AG08395 (cell line): ENCODE results near the gene MAPK1.
"Not testable (repeated sequence)": the region's sequence is repeated elsewhere in the genome, so short reads cannot be mapped to it uniquely, and the experiment has no call there.

Experiments
- DNase-seq: peaks from one replicate; pipeline ENCODE4 v3.0.0; 2012; ENCODE audit warnings: mixed read lengths, low spot score

The MAPK1 gene

DNA sequence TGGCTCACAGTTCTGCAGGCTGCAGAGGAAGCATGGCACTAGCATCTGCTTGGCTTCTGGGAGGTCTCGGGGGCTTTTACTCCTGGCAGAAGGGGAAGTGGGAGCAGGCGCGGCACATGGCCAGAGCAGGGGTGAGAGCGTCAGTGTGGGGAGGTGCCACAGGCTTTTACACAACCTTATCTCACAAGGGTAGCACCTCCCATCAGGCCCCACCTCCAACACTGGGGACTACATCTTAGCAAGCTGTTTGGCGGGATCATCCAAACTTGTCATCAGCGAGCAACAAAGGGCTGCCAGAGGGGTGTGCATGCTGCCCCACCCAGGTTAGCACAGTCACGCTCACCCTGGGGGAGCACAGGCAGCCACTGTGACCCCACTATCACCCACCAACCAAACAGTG, 112.9 kb downstream of the MAPK1 start:
- DNase-seq, result peak; percentile 6

DNA sequence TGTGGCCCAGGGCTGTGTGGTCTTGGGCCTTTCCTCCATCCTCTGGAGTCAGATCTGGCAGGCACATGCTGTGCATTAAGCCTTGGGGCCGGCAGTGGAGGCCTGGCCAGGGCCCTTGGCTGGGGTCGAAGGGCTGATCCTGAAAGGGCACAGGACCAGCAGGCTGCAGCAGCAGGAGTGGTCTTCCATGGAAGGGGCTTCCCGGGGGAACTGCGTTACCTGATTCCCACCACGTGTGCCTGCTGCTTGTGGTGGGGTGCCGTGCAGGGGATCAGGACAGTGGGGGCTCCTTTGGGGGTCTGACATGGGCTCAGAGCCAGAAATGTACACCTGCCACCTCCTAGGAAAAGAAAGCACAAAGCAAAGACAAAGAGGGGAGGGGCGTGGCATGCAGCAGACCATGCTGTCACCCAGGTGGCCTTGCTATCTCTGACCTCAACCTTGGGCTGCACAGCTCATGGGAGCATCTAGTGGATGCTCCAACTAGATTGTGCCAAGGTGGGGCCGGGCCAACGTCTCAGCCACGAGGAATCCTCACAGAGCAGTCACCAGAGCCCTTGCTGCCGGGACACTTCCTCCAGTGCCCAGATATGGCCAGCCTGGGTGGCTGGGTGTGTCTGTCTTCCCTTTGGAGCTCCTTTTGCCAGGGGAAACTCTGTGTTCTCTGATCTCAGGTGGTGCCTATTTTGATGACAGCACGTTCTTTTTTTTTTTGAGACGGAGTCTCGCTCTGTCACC, 113.9 kb downstream of the MAPK1 start:
- no peak for DNase-seq

DNA sequence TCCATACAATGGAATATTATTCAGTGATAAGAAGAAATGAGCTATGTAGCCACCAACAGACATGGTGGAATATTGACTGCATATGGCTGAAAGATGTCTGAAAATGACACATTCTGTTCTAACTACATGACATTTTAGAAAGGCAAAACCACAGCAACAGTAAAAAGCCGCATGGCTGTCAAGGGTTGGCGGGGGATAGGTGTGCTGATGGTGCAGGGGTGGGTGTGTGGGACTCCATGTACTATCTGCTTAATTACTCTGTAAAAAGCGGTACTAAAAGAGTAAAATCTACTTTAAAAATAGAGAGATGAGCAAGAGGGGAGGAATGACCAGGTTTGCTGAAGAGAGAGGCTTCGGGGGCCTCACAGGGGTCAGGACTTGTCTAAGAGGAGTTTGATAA, 115.2 kb downstream of the MAPK1 start:
- DNase-seq, result no peak

DNA sequence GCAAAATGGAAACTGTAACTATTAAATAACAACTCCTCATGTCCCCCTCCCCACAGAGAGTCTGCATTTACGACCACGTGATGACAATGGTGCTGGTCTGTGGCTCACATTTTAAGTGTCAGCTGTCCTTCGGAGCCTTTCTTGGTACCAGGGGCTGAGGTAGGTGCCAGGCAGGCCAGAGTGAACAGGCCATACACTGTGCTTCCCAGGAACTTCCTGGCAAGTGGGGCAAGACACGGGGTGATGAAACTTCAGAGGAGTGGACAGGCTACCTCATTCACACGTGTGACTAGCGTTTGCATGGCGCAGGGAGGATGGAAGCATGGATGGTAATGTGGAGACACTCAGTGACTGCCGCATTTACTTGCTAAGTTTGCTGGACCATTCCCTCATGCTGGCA, 121.5 kb downstream of the MAPK1 start:
- DNase-seq, result no peak

DNA sequence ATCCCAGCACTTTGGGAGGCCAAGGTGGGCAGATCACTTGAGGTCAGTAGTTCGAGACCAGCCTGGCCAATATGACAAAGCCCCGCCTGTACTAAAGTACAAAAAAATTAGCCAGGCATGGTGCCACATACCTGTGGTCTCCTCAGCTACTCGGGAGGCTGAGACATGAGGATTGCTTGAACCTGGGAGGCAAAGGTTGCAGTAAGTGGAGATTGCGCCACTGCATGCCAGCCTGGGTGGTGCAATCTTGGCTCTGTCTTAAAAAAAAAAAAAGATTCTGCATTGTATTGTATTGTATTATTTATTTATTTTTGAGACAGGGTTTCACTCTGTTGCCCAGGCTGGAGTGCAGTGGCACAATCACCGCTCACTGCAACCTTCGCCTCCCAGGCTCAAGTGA, 122.5 kb downstream of the MAPK1 start:
- not testable (repeated sequence) for DNase-seq

DNA sequence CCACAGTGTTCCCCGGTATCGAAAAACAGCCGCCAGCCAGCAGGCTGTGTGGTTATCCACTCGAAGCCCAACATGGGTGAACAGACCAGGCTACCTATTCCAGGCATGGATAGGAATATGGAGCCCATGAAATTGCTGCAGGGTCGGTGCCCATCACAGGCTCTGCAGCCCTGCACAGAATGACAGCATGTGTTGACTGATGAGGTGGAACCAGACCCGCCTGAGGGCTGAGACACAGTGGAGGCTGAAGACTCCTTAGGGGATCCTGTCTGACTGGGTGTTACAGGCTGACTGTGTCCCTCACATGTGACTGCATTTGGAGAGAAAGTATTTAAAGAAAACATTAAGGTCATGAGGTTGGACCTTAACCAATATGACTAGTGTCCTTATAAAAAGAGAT, 125.7 kb downstream of the MAPK1 start:
- DNase-seq, result no peak

DNA sequence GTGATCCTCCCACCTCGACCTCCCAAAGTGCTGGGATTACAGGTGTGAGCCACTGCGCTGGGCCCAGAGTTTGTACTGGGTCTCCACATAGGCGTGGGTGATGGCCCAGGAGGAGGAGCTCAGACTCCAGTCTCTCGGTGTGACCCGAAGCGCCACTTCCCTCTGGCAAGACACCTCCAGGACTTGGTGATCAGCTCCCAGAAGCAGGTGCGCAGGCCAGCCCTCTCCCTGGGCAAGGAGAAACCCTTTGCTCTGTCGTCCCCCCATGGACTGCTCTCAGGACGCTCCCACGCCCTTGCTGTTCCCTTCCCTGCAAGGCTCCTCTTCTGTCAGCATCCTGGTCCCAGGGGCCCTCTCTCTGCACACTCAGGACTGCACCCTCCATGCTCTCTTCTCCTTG, 126.4 kb downstream of the MAPK1 start:
- no peak for DNase-seq

DNA sequence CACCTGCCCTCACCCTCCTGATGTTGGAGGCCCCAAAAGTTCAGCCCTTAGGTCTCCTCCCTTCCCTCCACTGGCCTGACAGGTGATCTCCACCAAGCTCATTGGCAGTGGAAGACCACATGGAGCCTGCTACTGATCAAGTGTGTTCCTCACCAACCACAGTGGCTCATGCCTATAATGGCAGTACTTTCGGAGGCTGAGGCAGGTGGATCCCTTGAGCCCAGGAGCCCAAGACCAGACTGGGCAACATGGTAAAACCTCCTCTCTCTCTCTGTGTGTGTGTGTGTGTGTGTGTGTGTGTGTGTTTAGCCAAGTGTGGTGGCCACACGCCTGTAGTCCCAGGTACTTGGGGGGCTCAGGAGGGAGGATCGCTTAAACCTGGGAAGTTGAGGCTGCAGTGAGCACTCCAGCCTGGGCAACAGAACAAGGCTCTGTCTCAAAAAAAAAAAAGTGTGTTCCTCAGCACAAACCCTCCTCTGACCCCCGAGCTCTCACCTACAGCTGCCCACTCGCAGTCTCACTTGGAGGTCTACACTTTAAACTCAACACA, 127.5 kb downstream of the MAPK1 start:
- no peak for DNase-seq

DNA sequence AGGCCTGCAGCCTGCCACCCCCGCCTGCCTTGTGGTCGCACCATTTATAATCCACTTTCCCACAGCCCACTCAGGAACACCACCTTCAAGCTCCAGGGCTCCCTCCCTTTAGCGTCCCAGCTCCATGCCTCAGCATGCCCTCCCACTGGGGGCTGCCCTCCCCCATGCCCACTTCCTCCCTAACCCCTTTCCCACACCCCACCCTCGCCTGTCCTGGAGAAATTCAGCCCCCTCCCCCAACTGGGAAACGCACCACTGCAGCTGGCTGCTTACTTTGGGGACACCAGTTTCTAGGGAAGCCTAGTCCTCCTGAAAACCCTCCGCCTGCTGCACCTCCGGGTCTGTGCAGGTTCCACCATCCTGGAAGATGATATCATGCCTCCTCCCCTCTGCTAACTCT, 128.5 kb downstream of the MAPK1 start:
- DNase-seq, result no peak

DNA sequence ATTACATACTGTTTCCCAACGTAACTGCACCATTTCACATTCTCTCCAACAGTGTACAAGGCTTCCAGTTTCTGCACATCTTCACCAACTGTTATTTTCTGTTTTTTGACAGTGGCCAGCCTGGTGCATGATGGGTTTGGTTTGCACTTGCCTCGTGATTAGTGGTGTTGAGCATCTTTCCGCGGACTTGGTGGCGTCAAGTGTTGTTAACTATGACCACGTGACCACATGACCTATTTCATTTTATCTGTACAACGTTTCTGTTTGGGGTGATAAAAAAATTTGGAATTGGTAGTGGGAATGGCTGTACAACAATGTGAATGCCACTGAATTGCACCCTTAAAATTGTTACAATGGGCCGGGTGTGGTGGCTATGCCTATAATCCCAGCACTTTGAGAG, 129.4 kb downstream of the MAPK1 start:
- no peak for DNase-seq

DNA sequence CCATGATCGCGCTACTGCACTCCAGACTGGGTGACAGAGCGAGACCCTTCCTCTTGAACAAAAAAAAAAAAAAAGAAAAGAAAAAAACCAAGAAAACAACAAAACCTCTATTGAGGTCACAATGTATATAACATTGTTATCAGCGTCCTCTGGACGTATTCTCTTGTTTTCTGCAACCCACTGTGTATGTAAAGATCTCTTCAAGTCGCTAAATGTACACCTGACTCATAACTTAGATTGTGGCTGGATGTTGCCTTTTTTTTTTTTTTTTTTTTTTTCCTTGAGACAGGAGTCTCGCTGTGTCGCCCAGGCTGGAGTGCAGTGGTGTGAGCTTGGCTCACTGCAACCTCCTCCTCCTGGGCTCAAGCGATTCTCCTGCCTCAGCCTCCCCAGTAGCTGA, 130.5 kb downstream of the MAPK1 start:
- DNase-seq, result no peak

DNA sequence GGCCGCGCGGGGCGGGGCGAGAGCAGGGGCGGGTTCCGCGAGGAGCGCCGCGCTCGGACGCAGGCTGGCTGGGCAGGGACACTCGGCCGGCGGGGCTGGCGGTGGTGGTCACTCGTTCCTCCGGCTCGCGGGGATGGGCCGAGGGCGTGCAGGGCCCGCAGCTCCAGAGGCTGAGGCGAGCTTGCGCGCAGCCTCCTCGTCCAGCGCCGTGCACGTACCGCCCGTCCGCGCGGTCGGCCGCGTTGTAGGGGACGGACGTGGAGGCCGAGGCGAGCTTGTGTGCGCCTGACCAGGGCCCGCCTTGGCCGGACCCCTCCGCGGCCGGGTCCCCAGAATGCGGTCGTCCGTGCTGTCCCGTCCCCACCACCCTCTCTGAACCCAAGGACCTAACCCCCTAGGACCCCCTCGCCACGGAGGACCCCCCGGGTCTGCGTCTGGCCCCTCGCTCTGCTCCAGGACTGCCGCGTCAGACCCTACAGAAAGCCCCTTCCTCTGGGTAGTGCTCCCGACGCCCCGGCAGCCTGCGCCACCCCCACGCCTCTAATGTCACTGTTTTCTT, 131.3 kb downstream of the MAPK1 start:
- no peak for DNase-seq

DNA sequence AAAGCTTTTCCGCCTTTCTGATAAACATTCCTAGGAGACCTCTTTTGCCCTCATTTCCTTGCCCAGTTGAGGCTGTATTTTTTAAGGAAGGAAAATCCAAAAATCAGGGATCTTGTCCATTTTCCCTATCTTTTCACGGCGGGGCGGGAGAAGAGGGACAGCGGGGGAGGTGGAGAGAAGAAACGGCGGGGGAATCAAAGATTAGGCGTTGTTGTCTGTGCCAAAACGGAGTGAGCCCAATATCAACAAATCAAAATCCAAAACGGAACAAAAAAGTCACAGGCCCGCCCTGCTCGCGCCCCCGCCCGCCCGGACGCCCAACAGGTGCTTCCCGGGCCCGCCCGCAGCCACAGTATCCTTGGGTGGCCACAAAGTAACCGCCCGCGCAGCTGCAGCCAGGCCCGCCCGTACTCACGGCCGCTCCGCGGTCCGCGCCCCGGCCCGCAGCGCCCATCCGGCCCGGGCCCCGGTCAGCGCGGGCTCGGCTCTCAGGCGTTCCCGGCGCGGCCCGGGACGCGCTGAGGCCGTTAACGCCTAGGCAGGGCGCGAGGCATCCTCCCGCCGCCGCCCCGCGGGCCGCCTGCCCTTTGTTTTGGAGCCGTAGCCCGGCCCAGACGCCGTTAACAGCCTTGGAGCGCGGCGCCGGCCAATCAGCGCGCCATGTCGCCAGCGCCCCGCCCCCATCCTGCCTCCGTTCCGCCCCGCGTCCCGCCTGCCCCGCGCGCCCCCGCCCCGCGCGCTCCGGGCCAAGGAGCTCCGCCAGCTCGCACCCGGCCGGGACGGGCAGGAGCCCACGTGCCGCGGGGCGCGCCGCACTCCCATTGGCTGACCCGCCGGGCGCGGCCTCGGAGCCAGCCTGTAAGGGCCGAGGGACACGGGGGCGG, 132.0 kb downstream of the MAPK1 start, which contains the start of gene YPEL1:
YPEL1 (minus strand) TSS at position 595 of the 884 bp plus-strand sequence. CDS start 25,050 bp downstream, outside the sequence.
- DNase-seq, result peak; percentile 98

DNA sequence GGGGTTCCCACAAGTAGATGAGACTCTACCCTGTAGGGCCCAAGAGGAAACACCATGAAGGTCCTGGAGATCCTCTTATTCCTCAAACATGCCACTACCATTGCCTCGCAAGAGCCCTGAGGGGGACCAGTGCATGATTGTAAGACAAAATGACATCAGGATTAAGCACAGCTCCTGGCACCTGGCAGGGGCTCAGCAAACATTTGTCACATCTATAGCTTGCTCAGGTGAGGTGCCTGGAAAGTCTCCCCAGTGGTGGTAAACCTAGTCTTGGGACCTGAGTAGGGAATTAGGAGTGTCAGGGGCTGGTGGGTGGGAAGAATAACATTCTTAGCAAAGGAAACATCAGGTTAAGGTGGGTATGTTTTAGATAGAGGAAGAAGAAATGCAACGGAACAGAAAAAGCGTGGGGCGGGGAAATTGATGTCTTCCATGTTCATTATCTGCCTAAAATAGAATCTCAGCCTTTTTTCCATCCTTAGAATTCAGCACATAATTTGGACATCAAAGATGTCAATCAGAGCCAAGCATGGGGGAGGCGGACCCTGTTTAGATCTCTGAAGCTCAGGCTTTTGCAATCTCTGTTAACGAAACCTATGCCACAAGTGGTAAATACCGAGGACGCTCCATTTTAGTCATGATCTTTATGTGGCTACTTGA, 132.8 kb downstream of the MAPK1 start:
- DNase-seq, result no peak

DNA sequence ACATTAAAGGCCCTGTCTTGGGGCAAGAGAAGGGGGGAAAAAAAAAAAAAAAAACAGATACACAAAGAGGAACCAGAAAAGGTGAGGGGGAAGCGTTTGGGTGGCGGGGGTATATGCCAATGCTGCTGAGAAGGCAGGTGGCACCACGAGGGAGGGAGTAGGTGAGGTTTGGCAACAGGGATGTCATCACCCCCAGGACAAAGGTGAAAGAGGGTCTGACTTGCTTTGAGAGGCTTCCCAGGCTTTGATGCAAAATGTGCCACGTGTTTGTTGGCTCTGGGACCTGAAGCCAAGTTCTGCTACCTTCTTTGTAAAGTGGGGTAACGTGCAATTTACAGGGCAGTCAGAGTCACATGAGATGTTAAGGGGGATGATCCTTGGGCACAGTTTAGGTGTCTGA, 135.9 kb downstream of the MAPK1 start:
- no peak for DNase-seq

DNA sequence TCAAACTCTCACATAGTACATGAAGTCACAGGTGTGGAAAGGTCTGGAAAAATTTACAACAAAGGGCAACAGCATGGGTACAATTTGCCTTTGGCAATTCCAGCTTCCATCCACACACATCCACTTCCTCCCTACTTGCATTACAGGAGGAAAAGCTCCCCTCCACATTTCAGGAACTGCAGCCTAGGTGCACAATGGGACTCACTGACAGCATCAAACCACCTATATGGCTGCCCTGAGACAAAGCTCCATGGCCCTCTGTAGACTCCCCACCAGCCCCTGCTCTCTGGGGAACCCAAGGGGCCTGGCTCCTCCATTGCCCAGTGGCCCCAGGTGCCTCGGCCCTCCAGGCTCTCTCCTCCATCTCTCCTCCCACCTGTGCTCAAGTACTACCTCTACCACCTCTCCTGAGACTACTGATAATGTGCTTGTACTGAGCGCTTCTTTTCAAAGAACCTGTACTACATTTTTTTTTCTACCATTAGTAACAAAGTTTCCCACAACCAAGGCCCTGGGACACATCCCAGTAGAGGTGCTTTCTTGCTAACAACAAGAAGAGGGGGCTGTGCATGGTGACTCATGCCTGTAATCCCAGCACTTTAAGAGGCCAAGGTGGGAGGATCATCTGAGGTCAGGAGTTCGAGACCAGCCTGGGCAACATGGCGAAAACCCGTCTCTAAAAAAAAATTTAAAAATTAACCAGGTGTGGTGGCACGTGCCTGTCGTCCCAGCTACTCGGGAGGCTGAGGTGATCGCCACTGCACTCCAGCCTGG, 136.7 kb downstream of the MAPK1 start:
- no peak for DNase-seq

DNA sequence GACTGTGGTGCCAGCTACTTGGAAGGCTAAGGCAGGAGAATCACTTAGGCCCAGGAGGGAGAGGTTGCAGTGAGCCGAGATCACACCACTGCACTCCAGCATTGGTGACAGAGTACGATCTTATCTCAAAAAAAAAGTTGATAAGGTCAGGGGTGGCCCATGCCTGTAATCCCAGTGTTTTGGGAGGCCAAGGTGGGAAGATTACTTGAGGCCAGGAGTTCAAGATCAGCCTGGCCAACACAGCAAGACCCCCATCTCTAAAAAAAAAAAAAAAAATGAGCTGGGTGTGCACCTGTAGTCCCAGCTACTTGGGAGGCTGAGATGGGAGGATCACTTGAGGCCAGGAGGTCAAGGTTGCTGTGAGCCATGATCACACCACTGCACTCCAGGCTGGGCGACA, 138.3 kb downstream of the MAPK1 start:
- not testable (repeated sequence) for DNase-seq

DNA sequence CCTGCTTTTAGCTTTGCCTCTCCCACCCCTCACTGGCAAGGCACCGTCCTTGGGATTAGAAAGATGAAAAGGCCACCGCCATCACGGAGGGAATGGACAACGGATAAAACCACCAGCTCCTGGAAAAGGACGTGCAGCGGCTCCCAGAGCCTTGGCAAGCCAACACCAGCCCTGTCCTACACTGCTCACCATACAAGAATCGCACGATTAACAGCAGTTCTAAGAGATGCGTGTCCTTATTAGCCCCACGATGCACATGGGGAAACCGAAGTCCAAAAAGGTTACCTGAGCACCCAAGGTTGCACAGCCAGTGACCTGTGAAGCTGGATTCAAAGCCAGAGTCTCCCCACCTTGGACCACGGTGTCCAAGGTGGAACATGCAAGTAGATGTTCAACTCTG, 139.2 kb downstream of the MAPK1 start:
- no peak for DNase-seq

DNA sequence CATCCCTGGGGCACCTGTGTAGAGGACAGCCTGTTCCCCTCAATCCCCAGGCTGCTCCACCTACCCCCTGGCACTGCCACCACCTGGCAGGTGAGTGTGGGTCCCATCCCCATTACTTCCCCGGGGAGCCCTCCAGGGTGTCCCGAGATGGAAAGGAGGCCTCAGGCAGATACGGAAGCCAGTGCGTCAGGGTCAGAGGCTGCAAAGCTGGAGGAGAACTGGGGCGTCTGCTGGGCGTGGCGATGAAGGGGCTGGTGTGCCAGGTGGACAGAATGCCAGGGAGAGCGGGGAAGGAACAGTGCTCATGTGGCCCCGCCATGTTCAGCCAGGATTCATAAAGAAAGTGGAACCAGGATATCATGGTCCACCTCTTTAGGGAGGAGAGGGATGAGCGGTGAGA, 139.7 kb downstream of the MAPK1 start:
- no peak for DNase-seq

DNA sequence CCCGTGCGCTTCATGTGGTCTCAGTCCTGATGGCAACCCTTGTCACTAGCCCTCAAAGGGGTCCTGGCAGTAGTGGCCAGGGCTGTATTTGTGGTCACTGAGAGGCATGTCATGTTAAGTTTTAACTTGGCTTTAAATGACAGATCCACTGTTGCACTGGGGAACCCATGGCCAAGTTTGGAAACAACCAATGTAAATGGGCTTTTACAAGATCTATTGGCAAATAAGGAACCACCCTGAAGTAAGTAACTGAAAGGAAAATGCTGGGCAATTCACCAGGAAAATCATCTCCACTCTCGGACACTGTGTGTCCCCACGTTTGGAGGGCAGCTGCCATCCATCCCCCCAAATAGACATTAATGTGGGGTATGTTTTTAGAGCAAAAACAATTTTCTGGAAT, 140.3 kb downstream of the MAPK1 start:
- no peak for DNase-seq

DNA sequence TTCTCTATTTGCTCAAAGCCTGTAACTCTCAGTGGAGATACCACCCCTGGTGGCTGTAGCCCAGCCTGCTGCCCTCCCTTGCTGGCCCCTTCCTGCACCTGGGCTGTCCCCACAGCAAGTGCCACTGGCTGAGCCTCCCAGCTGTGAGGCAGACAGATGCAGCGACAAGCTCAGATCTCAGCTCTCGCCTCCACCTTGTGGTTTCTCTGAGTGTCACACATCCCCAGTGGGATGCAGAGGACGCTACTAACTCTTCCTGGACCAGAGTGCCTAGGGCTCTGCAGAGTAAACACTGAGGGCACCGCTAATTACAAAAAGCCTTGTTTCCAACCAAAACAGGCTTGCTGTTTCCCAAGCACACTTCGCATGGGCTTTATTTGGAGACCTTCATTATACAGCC, 140.8 kb downstream of the MAPK1 start:
- DNase-seq, result no peak
